ENCODE results near the gene USP6NL. TPM values are rescaled to one million over a fixed set of nuclear protein-coding genes. Genes with fewer than 3 reads are reported as not detected.

The USP6NL gene
- total RNA-seq, 4 donors from 2014 or later = 19.6 to 29.4 (median 25.2) TPM

GRCh38 chr10:11602919-11603523 lies 8.4 kb downstream of the USP6NL start:
- WGBS, 2 donors = 79 to 84% methylated on average over 7 of the region's 7 CpGs
- intact Hi-C loops (cut with DNase I; ENCODE audit: low total_unique reads) = no loop called here
- no peak overlapping the region for H3K4me3 ChIP-seq (ENCODE audit: low read depth, poor library complexity, severe bottlenecking)
- no peak for DNase-seq (ENCODE audit: low spot score in 2 of 2)
- TF ChIP-seq POLR2A (IDR thresholded peaks at IDR 0.05) = no peak
- TF ChIP-seq CTCF (IDR thresholded peaks at IDR 0.05) = no peak

- WGBS, 2 donors = 84 to 86% methylated on average over 7 of the region's 7 CpGs
- DNase-seq (ENCODE audit: low spot score in 2 of 2) = no peak
- no peak overlapping the region for H3K4me3 ChIP-seq (ENCODE audit: low read depth, poor library complexity, severe bottlenecking)
- intact Hi-C loops (cut with DNase I; ENCODE audit: low total_unique reads) = no loop called here
- TF ChIP-seq CTCF (IDR thresholded peaks at IDR 0.05) (no peak), POLR2A (IDR thresholded peaks at IDR 0.05) (no peak)
These were observed 9.1 kb downstream of the USP6NL start for GRCh38 chr10:11602358-11602757.

DNA sequence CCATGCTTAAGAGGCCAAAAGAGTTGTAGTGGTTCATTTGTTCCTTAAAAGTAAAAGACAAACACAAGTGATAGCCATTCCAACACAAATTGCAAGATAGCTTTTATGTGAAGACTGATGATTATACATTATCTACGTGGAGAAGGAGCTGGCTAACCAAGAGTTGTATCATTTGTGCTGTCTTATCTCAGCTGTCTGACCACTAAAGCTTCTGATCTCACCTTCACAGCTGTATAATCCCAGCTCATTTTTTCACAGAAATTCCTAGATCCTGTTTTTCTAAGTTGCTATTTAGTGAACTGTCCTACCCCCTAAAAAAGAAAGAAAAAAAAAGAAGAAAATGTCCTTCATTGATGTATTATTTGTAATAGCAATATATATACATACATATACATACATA lies 9.8 kb downstream of the USP6NL start:
- 83 to 84% methylated on average over 1 of the region's 1 CpG for WGBS, 2 donors
- intact Hi-C loops (cut with DNase I; ENCODE audit: low total_unique reads) = no loop called here
- no peak overlapping the region for H3K4me3 ChIP-seq (ENCODE audit: low read depth, poor library complexity, severe bottlenecking)
- TF ChIP-seq CTCF (IDR thresholded peaks at IDR 0.05) = no peak
- no peak for TF ChIP-seq POLR2A (IDR thresholded peaks at IDR 0.05)
- DNase-seq (ENCODE audit: low spot score in 2 of 2) = no peak

DNA sequence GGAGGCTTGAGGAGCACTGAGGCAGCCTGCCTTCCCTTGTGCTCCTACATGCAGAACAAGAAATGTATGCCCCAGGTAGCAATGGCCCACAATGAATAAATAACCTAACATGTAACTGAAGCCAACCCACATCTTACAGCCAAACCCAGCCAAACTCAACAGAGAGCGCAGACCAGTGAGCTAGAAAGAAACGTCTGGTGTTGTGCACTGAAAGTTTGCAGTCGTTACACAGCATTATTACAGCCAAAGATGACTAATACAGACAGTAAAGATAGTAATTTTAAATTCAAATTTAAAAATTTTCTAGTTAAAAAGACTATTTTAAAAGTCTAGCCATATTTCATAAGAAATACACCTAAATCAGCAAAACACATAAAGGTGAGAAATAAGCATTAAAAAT lies 11.2 kb downstream of the USP6NL start:
- WGBS, 2 donors = 79 to 90% methylated on average over 3 of the region's 3 CpGs
- intact Hi-C loops (cut with DNase I; ENCODE audit: low total_unique reads) = no loop called here
- TF ChIP-seq CTCF (IDR thresholded peaks at IDR 0.05) = no peak
- no peak for TF ChIP-seq POLR2A (IDR thresholded peaks at IDR 0.05)
- no peak overlapping the region for H3K4me3 ChIP-seq (ENCODE audit: low read depth, poor library complexity, severe bottlenecking)
- DNase-seq (ENCODE audit: low spot score in 2 of 2) = no peak

GRCh38 chr10:11598712-11599397 lies 12.6 kb downstream of the USP6NL start:
- intact Hi-C loops (cut with DNase I; ENCODE audit: low total_unique reads) = no loop called here

More at GRCh38 chr10:11598712-11599397, 12.6 kb downstream of the USP6NL start:
- no peak for TF ChIP-seq POLR2A (IDR thresholded peaks at IDR 0.05)
- TF ChIP-seq CTCF (IDR thresholded peaks at IDR 0.05) = no peak
- DNase-seq (ENCODE audit: low spot score in 2 of 2) = no peak
- no peak overlapping the region for H3K4me3 ChIP-seq (ENCODE audit: low read depth, poor library complexity, severe bottlenecking)
- 77 to 80% methylated on average over 8 of the region's 8 CpGs for WGBS, 2 donors

All from lower leg skin (tissue), 4 donors.